Caco-2 (cell line): ENCODE measurements around the gene APBA3. TPM values are rescaled to one million over a fixed set of nuclear protein-coding genes. Genes with fewer than 3 reads are reported as not detected.

Experiments used
- BruUV-seq: library from RNA; stranded (reverse); fragments of 400-500 nt; replicated peaks from 2 replicates; lab custom pipeline; 2021; lab: Mats Ljungman, UMichigan
- CTCF ChIA-PET: fragments of 300-600 bp; sonication (Branson Sonifier 250); formaldehyde crosslinking; loops from one replicate; lab custom pipeline; 2022; ENCODE audit warnings: antibody characterized with exemption; lab: Charles Lee
- POLR2A ChIA-PET: fragments of 300-600 bp; sonication (Branson Sonifier 250); formaldehyde crosslinking; loops from one replicate; lab custom pipeline; 2022; ENCODE audit warnings: antibody characterized with exemption; lab: Charles Lee
- DNase-seq, 2 experiments: peaks; one replicate each; pipeline versions ENCODE4 v3.0.0 to v3.0.0-alpha.2; 2020 to 2022
- H3K27me3 ChIP-seq: replicated peaks from 2 replicates; pipeline ENCODE4 v1.6.0; 2011; ENCODE audit warnings: low read length; ENCODE audit not compliant: control insufficient read depth, insufficient read depth
- H3K36me3 ChIP-seq: 2 replicates; pipeline ENCODE4 v1.5.1; 2011; ENCODE audit warnings: low read length; ENCODE audit not compliant: control insufficient read depth, insufficient read depth
- H3K4me1 ChIP-seq: fragments of 250-450 bp; sonication (Bioruptor Pico); 2 replicates; pipeline ENCODE4 v1.5.1; 2020; ENCODE audit warnings: mild to moderate bottlenecking
- H3K4me3 ChIP-seq: 2 replicates; pipeline ENCODE4 v1.5.1; 2011; ENCODE audit warnings: low read depth, mild to moderate bottlenecking, control low read depth, low read length
- H3K9me3 ChIP-seq: fragments of 250-450 bp; sonication (Bioruptor Pico); 2 replicates; pipeline ENCODE4 v1.5.1; 2020; ENCODE audit warnings: mild to moderate bottlenecking, moderate library complexity
- H3K27ac Mint-ChIP-seq: one replicate; pipeline ENCODE4 v1.8.0; 2022; ENCODE audit warnings: mixed read lengths; ENCODE audit not compliant: unreplicated experiment
- H3K27me3 Mint-ChIP-seq: one replicate; pipeline ENCODE4 v1.8.0; 2022; ENCODE audit warnings: mixed read lengths; ENCODE audit not compliant: insufficient read depth, unreplicated experiment
- H3K36me3 Mint-ChIP-seq: one replicate; pipeline ENCODE4 v1.8.0; 2022; ENCODE audit warnings: mild to moderate bottlenecking, mixed read lengths; ENCODE audit not compliant: insufficient read depth, unreplicated experiment
- H3K4me1 Mint-ChIP-seq: one replicate; pipeline ENCODE4 v1.8.0; 2022; ENCODE audit warnings: low read depth, mixed read lengths; ENCODE audit not compliant: unreplicated experiment
- H3K4me3 Mint-ChIP-seq: one replicate; pipeline ENCODE4 v1.8.0; 2022; ENCODE audit warnings: mild to moderate bottlenecking, moderate library complexity, mixed read lengths; ENCODE audit not compliant: unreplicated experiment
- H3K9me3 Mint-ChIP-seq: one replicate; pipeline ENCODE4 v1.8.0; 2022; ENCODE audit warnings: mixed read lengths; ENCODE audit not compliant: unreplicated experiment
- CTCF ChIP-seq, 2 experiments: fragments of 200-600 bp in 1 of 2; IDR thresholded peaks; 1 replicate in 1 of 2; 2 replicates in 1 of 2; pipeline versions ENCODE4 v1.5.1 to v1.8.0; 2011 to 2022; ENCODE audit warnings: antibody characterized with exemption in 1 of 2, control low read depth in 1 of 2, inconsistent platforms in 1 of 2, low read depth in 1 of 2, low read length in 1 of 2, mild to moderate bottlenecking in 1 of 2, moderate library complexity in 1 of 2; ENCODE audit not compliant: insufficient read depth in 1 of 2, severe bottlenecking in 1 of 2, unreplicated experiment in 1 of 2
- intact Hi-C: fragments of 100-400 bp; cut with micrococcal nuclease; formaldehyde crosslinking; loops from one replicate; pipeline ENCODE4 v1.10.0; 2022; ENCODE audit not compliant: unreplicated experiment
- total RNA-seq: library from RNA; stranded (reverse); gene quantifications from 2 replicates; pipeline ENCODE4 v1.2.3, GENCODE V29; 2022

Gene APBA3
- total RNA-seq, 1 experiment from 2014 or later = 22.1 TPM

- H3K9me3 ChIP-seq = peaks cover 19% of the 10 kb centered on the region; the same call in 1 of the 2 replicates
- no peak for TF ChIP-seq CTCF (IDR thresholded peaks at IDR 0.05; ENCODE audit: insufficient read depth in 1 of 2, low read depth in 1 of 2, low read length in 1 of 2, severe bottlenecking in 1 of 2, unreplicated experiment in 1 of 2)
- no peaks in the 10 kb centered on the region for H3K27me3 ChIP-seq
- ChIA-PET POLR2A (interaction anchor here (0.8 kb wide), 1 partner anchor 20 kb away, joined by 3 read pairs; no protein-coding TSS in a partner anchor), CTCF (interaction anchor here (0.5 to 1.2 kb wide), 2 partner anchors 17 to 20 kb away, joined by 3 to 4 read pairs; partner anchors contain the start of gene MRPL54)
- Mint-ChIP-seq H3K9me3 (peaks cover 11% of the 10 kb centered on the region), H3K36me3 (no peaks in the 10 kb centered on the region), H3K4me3 (no peak overlapping the region), H3K27ac (no peak overlapping the region), H3K27me3 (no peaks in the 10 kb centered on the region), H3K4me1 (no peaks in the 10 kb centered on the region)
- no peak for DNase-seq
- intact Hi-C loops = no loop called here
- BruUV-seq = no TSS peak
- H3K4me1 ChIP-seq = no peaks in the 10 kb centered on the region
- H3K36me3 ChIP-seq = no peaks in the 10 kb centered on the region
- no peak overlapping the region for H3K4me3 ChIP-seq
Measured at GRCh38 chr19:3782903-3783302, 21.4 kb upstream of the APBA3 start.

- Histone ChIP-seq H3K9me3 (peaks cover 19% of the 10 kb centered on the region; the same call in 1 of the 2 replicates), H3K4me3 (no peak overlapping the region), H3K27me3 (no peaks in the 10 kb centered on the region), H3K36me3 (no peaks in the 10 kb centered on the region), H3K4me1 (no peaks in the 10 kb centered on the region)
- no peaks in the 10 kb centered on the region for H3K4me1 Mint-ChIP-seq
- intact Hi-C loops = no loop called here
- H3K36me3 Mint-ChIP-seq = no peaks in the 10 kb centered on the region
- CTCF ChIA-PET = no interaction called here
- no peak overlapping the region for H3K4me3 Mint-ChIP-seq
- BruUV-seq = no TSS peak
- POLR2A ChIA-PET = no interaction called here
- peaks cover 11% of the 10 kb centered on the region for H3K9me3 Mint-ChIP-seq
- no peak for TF ChIP-seq CTCF (IDR thresholded peaks at IDR 0.05; ENCODE audit: insufficient read depth in 1 of 2, low read depth in 1 of 2, low read length in 1 of 2, severe bottlenecking in 1 of 2, unreplicated experiment in 1 of 2)
- H3K27me3 Mint-ChIP-seq = no peaks in the 10 kb centered on the region
- H3K27ac Mint-ChIP-seq = no peak overlapping the region
- DNase-seq = no peak
Measured at GRCh38 chr19:3782330-3782729, 20.8 kb upstream of the APBA3 start.

GRCh38 chr19:3781603-3782002, 20.1 kb upstream of the APBA3 start:
- Mint-ChIP-seq H3K4me3 (no peak overlapping the region), H3K27me3 (no peaks in the 10 kb centered on the region), H3K4me1 (no peaks in the 10 kb centered on the region), H3K27ac (no peak overlapping the region), H3K9me3 (peaks cover 11% of the 10 kb centered on the region), H3K36me3 (no peaks in the 10 kb centered on the region)
- BruUV-seq = no TSS peak
- Histone ChIP-seq H3K4me1 (no peaks in the 10 kb centered on the region), H3K4me3 (no peak overlapping the region), H3K27me3 (no peaks in the 10 kb centered on the region), H3K9me3 (peaks cover 19% of the 10 kb centered on the region; the same call in 1 of the 2 replicates), H3K36me3 (no peaks in the 10 kb centered on the region)
- intact Hi-C loops = no loop called here
- DNase-seq = no peak
- no peak for TF ChIP-seq CTCF (IDR thresholded peaks at IDR 0.05; ENCODE audit: insufficient read depth in 1 of 2, low read depth in 1 of 2, low read length in 1 of 2, severe bottlenecking in 1 of 2, unreplicated experiment in 1 of 2)
- CTCF ChIA-PET = no interaction called here
- POLR2A ChIA-PET = no interaction called here
